GM04503 (cell line): ENCODE measurements around the gene SORBS1.

Experiments used
- DNase-seq: peaks from one replicate; pipeline ENCODE4 v3.0.0-alpha.2; 2012; ENCODE audit warnings: low read depth

The SORBS1 gene

GRCh38 chr10:95513941-95514392, 47.2 kb downstream of the SORBS1 start:
- DNase-seq = peak; percentile 25

GRCh38 chr10:95513008-95513589, 48.1 kb downstream of the SORBS1 start:
- DNase-seq = no peak

GRCh38 chr10:95511314-95511713, 49.9 kb downstream of the SORBS1 start:
- no peak for DNase-seq

- DNase-seq = peak; percentile 20
Measured at GRCh38 chr10:95509251-95509650, 51.9 kb downstream of the SORBS1 start.

GRCh38 chr10:95508730-95509129, 52.4 kb downstream of the SORBS1 start:
- DNase-seq = no peak

GRCh38 chr10:95506056-95506737, 55.0 kb downstream of the SORBS1 start:
- no peak for DNase-seq

- DNase-seq = no peak
Measured at GRCh38 chr10:95505641-95506040, 55.5 kb downstream of the SORBS1 start.

GRCh38 chr10:95505084-95505610, 56.0 kb downstream of the SORBS1 start:
- no peak for DNase-seq

GRCh38 chr10:95504246-95504691, 56.9 kb downstream of the SORBS1 start:
- DNase-seq = no peak

GRCh38 chr10:95503526-95503925, 57.6 kb downstream of the SORBS1 start:
- DNase-seq = no peak

GRCh38 chr10:95503001-95503400, 58.2 kb downstream of the SORBS1 start:
- no peak for DNase-seq

GRCh38 chr10:95502377-95502776, 58.8 kb downstream of the SORBS1 start:
- DNase-seq = no peak

- no peak for DNase-seq
Measured at GRCh38 chr10:95501203-95502094, 59.7 kb downstream of the SORBS1 start.

GRCh38 chr10:95500649-95501048, 60.5 kb downstream of the SORBS1 start:
- no peak for DNase-seq

GRCh38 chr10:95500097-95500496, 61.1 kb downstream of the SORBS1 start:
- no peak for DNase-seq

GRCh38 chr10:95499482-95499989, 61.6 kb downstream of the SORBS1 start:
- no peak for DNase-seq

- DNase-seq = no peak
Measured at GRCh38 chr10:95496951-95497350, 64.2 kb downstream of the SORBS1 start.

- DNase-seq = no peak
Measured at GRCh38 chr10:95496246-95496911, 64.8 kb downstream of the SORBS1 start.

GRCh38 chr10:95493862-95494261, 67.3 kb downstream of the SORBS1 start:
- no peak for DNase-seq

- no peak for DNase-seq
Measured at GRCh38 chr10:95487994-95488393, 73.2 kb downstream of the SORBS1 start.

- no peak for DNase-seq
Measured at GRCh38 chr10:95485056-95485844, 75.9 kb downstream of the SORBS1 start.
